Right lobe of liver (tissue), 4 donors: ENCODE results near the gene NPPC.

ENCODE experiments used
- CTCF ChIP-seq, 4 donors: fragments of 200-600 bp in 3 of 4; fragments of 450-650 bp in 1 of 4; IDR thresholded peaks; one replicate each; pipeline versions ENCODE4 v1.5.1 to v1.8.0; 2016 to 2022; ENCODE audit warnings: antibody characterized with exemption in 4 of 4, mild to moderate bottlenecking in 2 of 4
- POLR2A ChIP-seq: fragments of 450-650 bp; IDR thresholded peaks from one replicate; pipeline ENCODE4 v1.6.1; 2017; ENCODE audit warnings: antibody characterized with exemption, mild to moderate bottlenecking
- donor health status: DM: no; HTN: no; CAD: no.
- donor health status: DM: no; HTN: no; CAD: no.
- donor health status: DM: no; HTN: yes; CAD: no.

GRCh38 chr2:231935207-231935524 lies 9.0 kb upstream of the NPPC start:
- TF ChIP-seq CTCF (IDR thresholded peaks at IDR 0.05), result no peak
- no peak for TF ChIP-seq POLR2A
